EH (cell line): ENCODE data around the gene PBX1.

Experiments
- DNase-seq: peaks from one replicate; pipeline ENCODE4 v3.0.0-alpha.2; 2015; ENCODE audit warnings: low read depth

PBX1 gene

GRCh38 chr1:164563721-164564360 lies 4.9 kb downstream of the PBX1 start:
- DNase-seq, result no peak

- DNase-seq, result no peak
These were observed 5.4 kb downstream of the PBX1 start for GRCh38 chr1:164564378-164564777.

- DNase-seq, result no peak
These were observed 6.4 kb downstream of the PBX1 start for GRCh38 chr1:164565357-164565756.

GRCh38 chr1:164567774-164568173 lies 8.8 kb downstream of the PBX1 start:
- no peak for DNase-seq

GRCh38 chr1:164569241-164569640 lies 10.3 kb downstream of the PBX1 start:
- DNase-seq, result no peak

- no peak for DNase-seq
These were observed 10.9 kb downstream of the PBX1 start for GRCh38 chr1:164569866-164570265.

GRCh38 chr1:164571333-164571732 lies 12.3 kb downstream of the PBX1 start:
- no peak for DNase-seq

GRCh38 chr1:164575356-164575886 lies 16.4 kb downstream of the PBX1 start:
- no peak for DNase-seq

GRCh38 chr1:164576291-164577271 lies 17.6 kb downstream of the PBX1 start:
- DNase-seq, result peak; percentile 78

- DNase-seq, result peak; percentile 46
These were observed 18.3 kb downstream of the PBX1 start for GRCh38 chr1:164577291-164577690.

- DNase-seq, result no peak
These were observed 19.7 kb downstream of the PBX1 start for GRCh38 chr1:164578479-164579200.

- no peak for DNase-seq
These were observed 20.4 kb downstream of the PBX1 start for GRCh38 chr1:164579381-164579780.

- no peak for DNase-seq
These were observed 22.8 kb downstream of the PBX1 start for GRCh38 chr1:164581762-164582161.

- no peak for DNase-seq
These were observed 24.2 kb downstream of the PBX1 start for GRCh38 chr1:164583196-164583595.

- no peak for DNase-seq
These were observed 25.0 kb downstream of the PBX1 start for GRCh38 chr1:164583835-164584539.

GRCh38 chr1:164586591-164586990 lies 27.6 kb downstream of the PBX1 start:
- no peak for DNase-seq

- DNase-seq, result no peak
These were observed 28.9 kb downstream of the PBX1 start for GRCh38 chr1:164587617-164588501.

GRCh38 chr1:164588516-164589341 lies 29.7 kb downstream of the PBX1 start:
- peak; percentile 80 for DNase-seq

- no peak for DNase-seq
These were observed 30.4 kb downstream of the PBX1 start for GRCh38 chr1:164589408-164589807.
